HCT116 (cell line): ENCODE results near the gene C16orf74. TPM values are rescaled to one million over a fixed set of nuclear protein-coding genes. Genes with fewer than 3 reads are reported as not detected.

Source experiments
- ATAC-seq: fragments of 200-7000 bp; cut with Tn5 transposase; 2 replicates; pipeline ENCODE4 v1.9.1; 2020; ENCODE audit warnings: mild to moderate bottlenecking, moderate library complexity
- BruUV-seq: library from RNA; stranded (reverse); fragments of 400-500 nt; replicated peaks from 2 replicates; lab custom pipeline; 2021; lab: Mats Ljungman, UMichigan
- CTCF ChIA-PET: fragments of 300-600 bp; sonication (Branson Sonifier 250); formaldehyde crosslinking; loops from one replicate; lab custom pipeline; 2021; ENCODE audit warnings: antibody characterized with exemption; lab: Charles Lee
- POLR2A ChIA-PET: fragments of 300-600, 350-600 bp; sonication (Branson Sonifier 250); formaldehyde crosslinking; loops from one replicate; lab custom pipeline; 2021; ENCODE audit warnings: antibody characterized with exemption; lab: Charles Lee
- RAD21 ChIA-PET, 2 experiments: fragments of 300-600 bp; sonication (Branson Sonifier 250); formaldehyde crosslinking; loops; one replicate each; lab custom pipeline; 2023; ENCODE audit warnings: low total read pairs in 2 of 2; ENCODE audit not compliant: uncharacterized antibody in 2 of 2, unreplicated experiment in 2 of 2, low non-redundant PET in 1 of 2; lab: Charles Lee
- DNase-seq: peaks from one replicate; pipeline ENCODE4 v3.0.0-alpha.2; 2010; ENCODE audit warnings: low read depth, low spot score
- H2AFZ ChIP-seq: fragments of 200-600 bp; shearing (Covaris generic), sonication (generic); 2 replicates; pipeline ENCODE4 v1.6.1; 2017; ENCODE audit warnings: low read depth, mixed run types, mixed read lengths, antibody characterized with exemption, low read length; ENCODE audit not compliant: poor library complexity, severe bottlenecking
- H3K27ac ChIP-seq: 2 replicates; pipeline ENCODE4 v1.5.1; 2012; ENCODE audit warnings: low read depth, low read length
- H3K27me3 ChIP-seq: fragments of 200-600 bp; sonication (generic); 2 replicates; pipeline ENCODE4 v1.6.1; 2016; ENCODE audit warnings: mixed run types, low read length, mixed read lengths; ENCODE audit not compliant: insufficient read depth
- H3K36me3 ChIP-seq, 2 experiments: fragments of 200-500 bp in 1 of 2; fragments of 200-600 bp in 1 of 2; sonication (Bioruptor generic) in 1 of 2; sonication (generic) in 1 of 2; 2 replicates each; pipeline versions ENCODE4 v1.5.1 to v1.6.1; 2014 to 2016; ENCODE audit warnings: low read length in 2 of 2, inconsistent platforms in 1 of 2, mixed read lengths in 1 of 2, mixed run types in 1 of 2; ENCODE audit not compliant: insufficient read depth in 2 of 2, control insufficient read depth in 1 of 2
- H3K4me1 ChIP-seq, 2 experiments: fragments of 200-600 bp in 1 of 2; sonication (generic) in 1 of 2; 2 replicates each; pipeline versions ENCODE4 v1.5.1 to v1.6.1; 2012 to 2017; ENCODE audit warnings: low read length in 2 of 2, inconsistent platforms in 1 of 2, mild to moderate bottlenecking in 1 of 2, mixed read lengths in 1 of 2, mixed run types in 1 of 2, moderate library complexity in 1 of 2; ENCODE audit not compliant: insufficient read depth in 2 of 2, control insufficient read depth in 1 of 2
- H3K4me2 ChIP-seq: fragments of 200-600 bp; sonication (generic); 2 replicates; pipeline ENCODE4 v1.6.1; 2017; ENCODE audit warnings: mixed run types, low read length, mixed read lengths
- H3K4me3 ChIP-seq, 2 experiments: fragments of 200-600 bp in 1 of 2; sonication (generic) in 1 of 2; replicated peaks in 1 of 2; 2 replicates each; pipeline ENCODE4 v1.5.1; 2011 to 2016; ENCODE audit warnings: low read length in 2 of 2, control low read depth in 1 of 2, low read depth in 1 of 2, mild to moderate bottlenecking in 1 of 2, mixed read lengths in 1 of 2, mixed run types in 1 of 2
- H3K79me2 ChIP-seq: fragments of 200-600 bp; sonication (generic); 2 replicates; pipeline ENCODE4 v1.6.1; 2017; ENCODE audit warnings: mild to moderate bottlenecking, mixed run types, low read length, moderate library complexity, mixed read lengths; ENCODE audit not compliant: insufficient read depth
- H3K9ac ChIP-seq: fragments of 200-600 bp; sonication (generic); 2 replicates; pipeline ENCODE4 v1.6.1; 2016; ENCODE audit warnings: low read length, mixed read lengths
- H3K9me2 ChIP-seq: fragments of 200-600 bp; sonication (generic), shearing (Covaris generic); 2 replicates; pipeline ENCODE4 v1.6.1; 2017; ENCODE audit warnings: mixed run types, mild to moderate bottlenecking, moderate library complexity; ENCODE audit not compliant: insufficient read depth
- H3K9me3 ChIP-seq, 2 experiments: fragments of 200-500 bp in 1 of 2; fragments of 200-600 bp in 1 of 2; sonication (Bioruptor generic) in 1 of 2; sonication (generic) in 1 of 2; 2 replicates each; pipeline ENCODE4 v1.6.1; 2014 to 2017; ENCODE audit warnings: low read length in 2 of 2, mixed read lengths in 2 of 2, inconsistent platforms in 1 of 2, low read depth in 1 of 2, mild to moderate bottlenecking in 1 of 2, mixed run types in 1 of 2, moderate library complexity in 1 of 2; ENCODE audit not compliant: control insufficient read depth in 1 of 2, insufficient read depth in 1 of 2
- H4K20me1 ChIP-seq: fragments of 200-600 bp; sonication (generic), shearing (Covaris generic); 2 replicates; pipeline ENCODE4 v1.6.1; 2017; ENCODE audit warnings: mixed run types, mild to moderate bottlenecking, moderate library complexity; ENCODE audit not compliant: insufficient read depth
- CBX3 ChIP-seq: IDR thresholded peaks from 2 replicates; pipeline ENCODE4 v1.6.1; 2012; ENCODE audit warnings: low read depth
- CEBPB ChIP-seq: IDR thresholded peaks from 2 replicates; pipeline ENCODE4 v1.6.1; 2012; ENCODE audit warnings: low read depth
- EGR1 ChIP-seq: IDR thresholded peaks from 2 replicates; pipeline ENCODE4 v1.6.1; 2012; ENCODE audit warnings: low read depth
- FOSL1 ChIP-seq: IDR thresholded peaks from 2 replicates; pipeline ENCODE4 v1.6.1; 2012; ENCODE audit warnings: low read depth
- POLR2AphosphoS5 ChIP-seq: IDR thresholded peaks from 2 replicates; pipeline ENCODE4 v1.6.1; 2011; ENCODE audit warnings: mild to moderate bottlenecking, low read depth, low read length, moderate library complexity
- SIN3A ChIP-seq: IDR thresholded peaks from 2 replicates; pipeline ENCODE4 v1.6.1; 2012; ENCODE audit warnings: low read depth
- SP1 ChIP-seq: IDR thresholded peaks from 2 replicates; pipeline ENCODE4 v1.6.1; 2012; ENCODE audit warnings: low read depth
- TCF7L2 ChIP-seq: IDR thresholded peaks from 2 replicates; pipeline ENCODE4 v1.7.0; 2011; ENCODE audit warnings: borderline replicate concordance, inconsistent platforms; ENCODE audit not compliant: insufficient read depth, insufficient read length; ENCODE audit errors: extremely low read depth
- YY1 ChIP-seq: IDR thresholded peaks from 2 replicates; pipeline ENCODE4 v1.6.1; 2011; ENCODE audit warnings: low read length, low read depth, moderate library complexity, mild to moderate bottlenecking; ENCODE audit not compliant: insufficient replicate concordance; ENCODE audit errors: extremely low read depth
- ZFX ChIP-seq: fragments of 450-650 bp; IDR thresholded peaks from 2 replicates; pipeline ENCODE4 v1.6.1; 2017
- ZNF274 ChIP-seq: fragments of 200-500 bp; sonication (Bioruptor generic); IDR thresholded peaks from 2 replicates; pipeline ENCODE4 v1.6.1; 2014; ENCODE audit warnings: mild to moderate bottlenecking, low read depth, low read length, inconsistent platforms
- intact Hi-C: fragments of 100-400 bp; cut with micrococcal nuclease; formaldehyde crosslinking; loops from 2 replicates; pipeline ENCODE4 v1.10.0; 2022
- total RNA-seq: library from RNA; stranded (reverse); gene quantifications from one replicate; pipeline ENCODE4 v1.2.1, GENCODE V29; 2021; ENCODE audit not compliant: unreplicated experiment
- TF ChIP-seq, protein P1 (sequence below), 3 experiments: fragments of 200-600 bp in 1 of 3; sonication (generic) in 1 of 3; IDR thresholded peaks in 2 of 3; conservative IDR thresholded peaks in 1 of 3; 2 replicates each; pipeline ENCODE4 v1.5.1; 2012 to 2017; ENCODE audit warnings: low read depth in 2 of 3, low read length in 2 of 3, antibody characterized with exemption in 1 of 3, borderline replicate concordance in 1 of 3, control low read depth in 1 of 3, mild to moderate bottlenecking in 1 of 3, mixed read lengths in 1 of 3, mixed run types in 1 of 3, moderate library complexity in 1 of 3; ENCODE audit not compliant: insufficient read depth in 1 of 3
- TF ChIP-seq, protein P2 (sequence below): IDR thresholded peaks from 2 replicates; pipeline ENCODE4 v1.6.1; 2012
- TF ChIP-seq, protein P3 (sequence below): IDR thresholded peaks from 2 replicates; pipeline ENCODE4 v1.6.1; 2012

C16orf74 gene
- total RNA-seq, 1 experiment from 2014 or later = 30.0 TPM

GRCh38 chr16:85753559-85753958 lies 2.7 kb upstream of the C16orf74 start:
- POLR2A ChIA-PET = no interaction called here
- CTCF ChIA-PET = no interaction called here

GRCh38 chr16:85752511-85753420 lies 1.9 kb upstream of the C16orf74 start:
- ChIA-PET RAD21 (no interaction called here), POLR2A (no interaction called here), CTCF (no interaction called here)
- Histone ChIP-seq H3K27ac (no peak overlapping the region), H3K9me3 (no peaks in the 10 kb centered on the region), H2AFZ (no peak overlapping the region), H3K9ac (no peak overlapping the region), H3K36me3 (no peaks in the 10 kb centered on the region), H3K27me3 (no peaks in the 10 kb centered on the region; the same call in 1 of the 2 replicates), H3K4me1 (peaks cover 25 to 46% of the 10 kb centered on the region in 2 experiments), H4K20me1 (no peaks in the 10 kb centered on the region), H3K9me2 (no peaks in the 10 kb centered on the region), H3K79me2 (peaks cover 25% of the 10 kb centered on the region; the same call in 1 of the 2 replicates), H3K4me2 (no peak overlapping the region), H3K4me3 (no peak overlapping the region)
- no TSS peak for BruUV-seq
- no peak for DNase-seq
- no peak for ATAC-seq
- intact Hi-C loops = no loop called here
- TF ChIP-seq, protein P1, sequence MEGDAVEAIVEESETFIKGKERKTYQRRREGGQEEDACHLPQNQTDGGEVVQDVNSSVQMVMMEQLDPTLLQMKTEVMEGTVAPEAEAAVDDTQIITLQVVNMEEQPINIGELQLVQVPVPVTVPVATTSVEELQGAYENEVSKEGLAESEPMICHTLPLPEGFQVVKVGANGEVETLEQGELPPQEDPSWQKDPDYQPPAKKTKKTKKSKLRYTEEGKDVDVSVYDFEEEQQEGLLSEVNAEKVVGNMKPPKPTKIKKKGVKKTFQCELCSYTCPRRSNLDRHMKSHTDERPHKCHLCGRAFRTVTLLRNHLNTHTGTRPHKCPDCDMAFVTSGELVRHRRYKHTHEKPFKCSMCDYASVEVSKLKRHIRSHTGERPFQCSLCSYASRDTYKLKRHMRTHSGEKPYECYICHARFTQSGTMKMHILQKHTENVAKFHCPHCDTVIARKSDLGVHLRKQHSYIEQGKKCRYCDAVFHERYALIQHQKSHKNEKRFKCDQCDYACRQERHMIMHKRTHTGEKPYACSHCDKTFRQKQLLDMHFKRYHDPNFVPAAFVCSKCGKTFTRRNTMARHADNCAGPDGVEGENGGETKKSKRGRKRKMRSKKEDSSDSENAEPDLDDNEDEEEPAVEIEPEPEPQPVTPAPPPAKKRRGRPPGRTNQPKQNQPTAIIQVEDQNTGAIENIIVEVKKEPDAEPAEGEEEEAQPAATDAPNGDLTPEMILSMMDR (IDR thresholded peaks at IDR 0.05 in 2 of 3, conservative IDR thresholded peaks at IDR 0.05 in 1 of 3; ENCODE audit: borderline replicate concordance in 1 of 3, insufficient read depth in 1 of 3, low read depth in 2 of 3, low read length in 2 of 3) = no peak
- TF ChIP-seq ZFX (no peak), TCF7L2 (no peak), EGR1 (no peak), ZNF274 (no peak), YY1 (no peak), CEBPB (no peak), SIN3A (no peak), POLR2AphosphoS5 (no peak), CBX3 (no peak)
- TF ChIP-seq, protein P2, sequence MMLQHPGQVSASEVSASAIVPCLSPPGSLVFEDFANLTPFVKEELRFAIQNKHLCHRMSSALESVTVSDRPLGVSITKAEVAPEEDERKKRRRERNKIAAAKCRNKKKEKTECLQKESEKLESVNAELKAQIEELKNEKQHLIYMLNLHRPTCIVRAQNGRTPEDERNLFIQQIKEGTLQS = no peak
- TF ChIP-seq, protein P3, sequence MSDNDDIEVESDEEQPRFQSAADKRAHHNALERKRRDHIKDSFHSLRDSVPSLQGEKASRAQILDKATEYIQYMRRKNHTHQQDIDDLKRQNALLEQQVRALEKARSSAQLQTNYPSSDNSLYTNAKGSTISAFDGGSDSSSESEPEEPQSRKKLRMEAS = no peak

More at GRCh38 chr16:85753559-85753958, 2.7 kb upstream of the C16orf74 start:
- RAD21 ChIA-PET = interaction anchor here in 1 of 2 experiments (0.6 kb wide), 1 partner anchor 1309 kb away, joined by 5 read pairs; no protein-coding TSS in a partner anchor
- Histone ChIP-seq H3K79me2 (peaks cover 19% of the 10 kb centered on the region; the same call in 1 of the 2 replicates), H3K4me3 (no peak overlapping the region), H3K27ac (no peak overlapping the region), H2AFZ (no peak overlapping the region), H3K9me2 (no peaks in the 10 kb centered on the region), H3K4me2 (no peak overlapping the region), H3K4me1 (peaks cover 24 to 38% of the 10 kb centered on the region in 2 experiments), H3K9me3 (no peaks in the 10 kb centered on the region), H4K20me1 (no peaks in the 10 kb centered on the region), H3K27me3 (no peaks in the 10 kb centered on the region; the same call in 1 of the 2 replicates), H3K36me3 (no peaks in the 10 kb centered on the region), H3K9ac (no peak overlapping the region)
- DNase-seq (no peak), ATAC-seq (no peak)
- no TSS peak for BruUV-seq
- TF ChIP-seq FOSL1 (no peak), SP1 (no peak)
- TF ChIP-seq, all 23 proteins: peak for 0
- intact Hi-C loops = no loop called here
